AG04449 (cell line): ENCODE data around the gene PRKCZ.

Source experiments
- CTCF ChIA-PET: fragments of 350-600 bp; formaldehyde crosslinking; extraction: SDS; loops from one replicate; lab custom pipeline; 2021; ENCODE audit warnings: antibody characterized with exemption; lab: Yijun Ruan, JAX
- POLR2A ChIA-PET: fragments of 400-600, 350-600 bp; formaldehyde crosslinking; extraction: SDS; loops from one replicate; lab custom pipeline; 2020; ENCODE audit warnings: antibody characterized with exemption, inconsistent platforms; lab: Yijun Ruan, JAX
- DNase-seq: peaks from one replicate; pipeline ENCODE4 v3.0.0-alpha.2; 2010; ENCODE audit warnings: low read depth, low spot score
- H3K4me3 ChIP-seq: 2 replicates; pipeline ENCODE4 v1.5.1; 2011; ENCODE audit warnings: low read depth, mild to moderate bottlenecking, control low read depth, low read length
- CTCF ChIP-seq: IDR thresholded peaks from one replicate; pipeline ENCODE4 v1.5.1; 2011; ENCODE audit warnings: mild to moderate bottlenecking, moderate library complexity, low read length, control low read depth, inconsistent platforms; ENCODE audit not compliant: insufficient read depth; ENCODE audit errors: missing control alignments

PRKCZ gene

GRCh38 chr1:2125350-2126211 lies 75.4 kb downstream of the PRKCZ start:
- CTCF ChIA-PET: interaction anchor here (1.0 to 2.1 kb wide), 2 partner anchors 14 to 49 kb away, joined by 3 to 7 read pairs; no protein-coding TSS in a partner anchor
- TF ChIP-seq CTCF: no peak
- no peak overlapping the region for H3K4me3 ChIP-seq
- POLR2A ChIA-PET: no interaction called here
- no peak for DNase-seq

- DNase-seq: no peak
- H3K4me3 ChIP-seq: no peak overlapping the region
- no peak for TF ChIP-seq CTCF
- POLR2A ChIA-PET: no interaction called here
- CTCF ChIA-PET: interaction anchor here (1.0 to 2.1 kb wide), 2 partner anchors 13 to 48 kb away, joined by 3 to 7 read pairs; no protein-coding TSS in a partner anchor
Observed at GRCh38 chr1:2126331-2127186, 76.3 kb downstream of the PRKCZ start.

GRCh38 chr1:2127187-2128145 lies 77.3 kb downstream of the PRKCZ start:
- no peak overlapping the region for H3K4me3 ChIP-seq
- CTCF ChIA-PET: interaction anchor here (0.9 to 1.0 kb wide), 2 partner anchors 8 to 47 kb away, joined by 4 read pairs; no protein-coding TSS in a partner anchor

GRCh38 chr1:2128189-2128901 lies 78.1 kb downstream of the PRKCZ start:
- TF ChIP-seq CTCF: no peak
- CTCF ChIA-PET: interaction anchor here (0.9 to 1.0 kb wide), 2 partner anchors 9 to 46 kb away, joined by 4 read pairs; no protein-coding TSS in a partner anchor
- POLR2A ChIA-PET: no interaction called here
- no peak for DNase-seq
- H3K4me3 ChIP-seq: no peak overlapping the region

More at GRCh38 chr1:2127187-2128145, 77.3 kb downstream of the PRKCZ start:
- POLR2A ChIA-PET: no interaction called here
- no peak for TF ChIP-seq CTCF
- DNase-seq: no peak

GRCh38 chr1:2129256-2129943 lies 79.2 kb downstream of the PRKCZ start:
- ChIA-PET POLR2A (no interaction called here), CTCF (interaction anchor here (1.2 kb wide), 1 partner anchor 11 kb away, joined by 4 read pairs; no protein-coding TSS in a partner anchor)
- no peak overlapping the region for H3K4me3 ChIP-seq
- DNase-seq: no peak
- TF ChIP-seq CTCF: no peak
